Activated T-helper 1 cell treated with anti-CD3 and anti-CD28 coated beads, Interleukin-12 subunit alpha, Interleukin-12 subunit beta, Interleukin-2, Interleukin-4 antibody, amounts not matched to agents 30 ng/mL and 10 ng/mL and 1 ng/mL, durations not matched to agents 14 hours and 24 hours and 36 hours (primary cell): Measurements from ENCODE around the gene ACLY. TPM values are rescaled to one million over a fixed set of nuclear protein-coding genes. Genes with fewer than 3 reads are reported as not detected.

Experiments used
- DNase-seq: peaks from one replicate; pipeline ENCODE4 v3.0.0; 2021; ENCODE audit warnings: low spot score
- H3K27ac Mint-ChIP-seq: one replicate; pipeline ENCODE4 v1.8.0; 2021; ENCODE audit warnings: mild to moderate bottlenecking, mixed read lengths
- H3K27me3 Mint-ChIP-seq: one replicate; pipeline ENCODE4 v1.8.0; 2022; ENCODE audit warnings: mild to moderate bottlenecking, moderate library complexity, mixed read lengths; ENCODE audit not compliant: insufficient read depth
- H3K36me3 Mint-ChIP-seq: one replicate; pipeline ENCODE4 v1.8.0; 2021; ENCODE audit warnings: low read depth, mixed read lengths
- H3K4me1 Mint-ChIP-seq: one replicate; pipeline ENCODE4 v1.8.0; 2021; ENCODE audit warnings: low read depth, mixed read lengths
- H3K4me3 Mint-ChIP-seq: one replicate; pipeline ENCODE4 v1.8.0; 2021; ENCODE audit warnings: mild to moderate bottlenecking, moderate library complexity, mixed read lengths
- H3K9me3 Mint-ChIP-seq: one replicate; pipeline ENCODE4 v1.8.0; 2021; ENCODE audit warnings: mixed read lengths
- intact Hi-C: fragments of 100-400 bp; cut with micrococcal nuclease; formaldehyde crosslinking; loops from one replicate; pipeline ENCODE4 v1.15.1; 2024
- total RNA-seq: library from RNA; stranded (reverse); gene quantifications from 2 replicates; pipeline ENCODE4 v1.2.3, GENCODE V29; 2022

Gene ACLY
- total RNA-seq, 1 donor from 2014 or later = 200 TPM

GRCh38 chr17:41822216-41823140 lies 96.3 kb downstream of the ACLY start:
- H3K9me3 Mint-ChIP-seq = no peaks in the 10 kb centered on the region
- H3K27ac Mint-ChIP-seq = peak overlapping the region; percentile 11
- H3K4me1 Mint-ChIP-seq = no peaks in the 10 kb centered on the region
- H3K27me3 Mint-ChIP-seq = no peaks in the 10 kb centered on the region
- no peak for DNase-seq
- H3K36me3 Mint-ChIP-seq = peaks cover 2% of the 10 kb centered on the region
- no peak overlapping the region for H3K4me3 Mint-ChIP-seq
- intact Hi-C loops = no loop called here

- Mint-ChIP-seq H3K9me3 (no peaks in the 10 kb centered on the region), H3K36me3 (peaks cover 2% of the 10 kb centered on the region), H3K4me1 (no peaks in the 10 kb centered on the region), H3K4me3 (no peak overlapping the region), H3K27me3 (no peaks in the 10 kb centered on the region), H3K27ac (no peak overlapping the region)
- DNase-seq = no peak
- intact Hi-C loops = no loop called here
Observed at GRCh38 chr17:41821776-41822175, 97.0 kb downstream of the ACLY start.

DNA sequence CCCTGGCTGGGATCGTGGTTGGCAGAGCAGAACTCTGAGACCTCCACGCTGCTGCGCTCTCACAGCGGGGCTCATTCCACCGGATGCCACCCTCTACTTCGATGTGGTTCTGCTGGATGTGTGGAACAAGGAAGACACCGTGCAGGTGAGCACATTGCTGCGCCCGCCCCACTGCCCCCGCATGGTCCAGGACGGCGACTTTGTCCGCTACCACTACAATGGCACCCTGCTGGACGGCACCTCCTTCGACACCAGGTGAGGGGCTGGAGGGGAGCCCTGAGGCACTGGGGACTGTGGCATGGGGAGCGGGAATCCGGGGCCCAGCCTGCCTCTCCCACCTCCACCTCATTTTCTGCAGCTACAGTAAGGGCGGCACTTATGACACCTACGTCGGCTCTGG lies 100.7 kb downstream of the ACLY start:
- DNase-seq = no peak
- H3K36me3 Mint-ChIP-seq = no peaks in the 10 kb centered on the region
- H3K4me3 Mint-ChIP-seq = no peak overlapping the region
- H3K27ac Mint-ChIP-seq = no peak overlapping the region
- H3K9me3 Mint-ChIP-seq = no peaks in the 10 kb centered on the region
- intact Hi-C loops = loop anchor here (10.0 kb wide), 1 partner anchor 47 kb away; the partner anchor contains the start of gene KLHL11
- no peaks in the 10 kb centered on the region for H3K4me1 Mint-ChIP-seq
- peaks cover 4% of the 10 kb centered on the region for H3K27me3 Mint-ChIP-seq

Other genes starting within 250 kb of the ACLY start
- gene EIF1, start 230.1 kb downstream of the ACLY start, total RNA-seq = 876 and 893 TPM in 2 replicates
- not detected in 2 replicates for gene GAST, start 206.6 kb downstream of the ACLY start, total RNA-seq
- gene HAP1, start 184.3 kb downstream of the ACLY start, total RNA-seq = not detected in 2 replicates
- gene JUP, start 132.2 kb downstream of the ACLY start, total RNA-seq = 0.12 and 0.39 TPM in 2 replicates
- 4.1 and 5.0 TPM in 2 replicates for gene P3H4, start 107.0 kb downstream of the ACLY start, total RNA-seq
- gene FKBP10, start 105.9 kb downstream of the ACLY start, total RNA-seq = 0.62 and 1.1 TPM in 2 replicates
- 40.8 and 44.5 TPM in 2 replicates for gene NT5C3B, start 82.7 kb downstream of the ACLY start, total RNA-seq
- gene KLHL10, start 81.1 kb downstream of the ACLY start, total RNA-seq = not detected in 2 replicates
- gene KLHL11, start 53.5 kb downstream of the ACLY start, total RNA-seq = 20.0 and 21.7 TPM in 2 replicates
- gene ODAD4, start 11.7 kb upstream of the ACLY start, total RNA-seq = 0.39 and 0.73 TPM in 2 replicates
- 89.1 and 89.8 TPM in 2 replicates for gene CNP, start 47.8 kb upstream of the ACLY start, total RNA-seq
- 124 and 129 TPM in 2 replicates for gene DNAJC7, start 98.5 kb upstream of the ACLY start, total RNA-seq
- gene NKIRAS2, start 101.1 kb upstream of the ACLY start, total RNA-seq = 32.6 and 36.3 TPM in 2 replicates
- 0.05 TPM in 2 replicates for gene C17orf113, start 131.7 kb upstream of the ACLY start, total RNA-seq
- gene ZNF385C, start 179.5 kb upstream of the ACLY start, total RNA-seq = 0.10 TPM in 1 of 2 replicates, not detected in the other
- 26.9 and 28.4 TPM in 2 replicates for gene DHX58, start 193.8 kb upstream of the ACLY start, total RNA-seq
- 70.8 and 76.9 TPM in 2 replicates for gene KAT2A, start 202.4 kb upstream of the ACLY start, total RNA-seq
- 0.10 TPM in 1 of 2 replicates, not detected in the other for gene HSPB9, start 203.9 kb upstream of the ACLY start, total RNA-seq
- 73.3 and 80.0 TPM in 2 replicates for gene RAB5C, start 236.0 kb upstream of the ACLY start, total RNA-seq